Measurements from ENCODE around the gene DSE.
"Not testable (repeated sequence)": the region's sequence is repeated elsewhere in the genome, so short reads cannot be mapped to it uniquely, and the experiment has no call there.

DSE gene

DNA sequence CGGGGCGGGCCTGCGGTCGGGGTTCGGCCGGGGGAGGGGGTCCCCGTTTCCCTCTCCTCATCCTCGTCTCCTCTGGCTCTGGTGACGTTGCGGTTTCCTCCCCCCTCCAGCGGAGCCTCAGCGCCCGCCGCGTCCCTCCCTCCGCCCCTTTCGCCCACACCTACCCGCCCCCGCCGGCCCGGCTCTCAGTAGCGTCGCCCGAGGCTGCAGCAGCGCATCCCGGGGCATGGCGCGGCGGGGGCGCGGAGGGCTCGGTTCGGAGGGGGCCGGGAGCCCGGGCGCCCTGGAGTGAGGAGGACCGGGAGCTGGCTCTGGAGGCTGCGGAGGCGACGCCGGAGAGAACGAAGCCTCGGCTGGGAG lies at the start of gene DSE:
Gene DSE (plus strand): TSS at position 188 of the 360 bp plus-strand sequence. CDS start 28,304 bp downstream, outside the sequence.
- peak; percentile 13 for DNase-seq

DNA sequence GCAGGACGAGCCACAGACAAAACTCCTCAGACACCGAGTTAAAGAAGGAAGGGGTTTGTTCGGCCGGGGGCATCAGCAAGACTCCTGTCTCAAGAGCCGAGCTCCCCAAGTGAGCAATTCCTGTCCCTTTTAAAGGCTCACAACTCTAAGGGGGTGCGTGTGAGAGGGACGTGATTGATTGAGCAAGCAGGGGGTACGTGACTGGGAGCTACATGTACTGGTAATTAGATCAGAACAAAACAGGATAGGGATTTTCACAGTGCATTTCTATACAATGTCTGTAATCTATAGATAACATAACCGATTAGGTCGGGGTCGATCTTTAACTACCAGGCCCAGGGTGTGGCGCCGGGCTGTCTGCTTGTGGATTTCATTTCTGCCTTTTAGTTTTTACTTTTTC lies 48.8 kb upstream of the DSE start:
- not testable (repeated sequence) for DNase-seq

DNA sequence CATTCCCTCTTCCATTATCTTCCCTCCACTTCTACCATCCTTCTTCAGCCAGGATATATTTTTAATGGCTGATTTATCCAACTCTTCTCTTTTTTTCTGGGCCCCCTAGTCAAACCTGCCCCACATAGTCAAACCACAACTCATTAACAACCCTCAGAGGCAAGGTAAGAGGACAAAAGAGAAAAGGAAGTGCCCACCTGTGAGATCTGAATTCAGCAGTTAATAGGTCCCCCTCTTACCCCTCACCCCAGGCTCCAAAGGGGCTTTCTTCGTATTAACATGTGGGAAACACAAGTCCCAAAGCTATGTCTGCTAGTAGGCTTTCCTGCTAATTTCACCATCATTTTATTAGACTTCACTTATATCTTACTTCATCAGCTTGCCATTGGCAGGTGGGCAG lies 46.9 kb upstream of the DSE start:
- DNase-seq: no peak

DNA sequence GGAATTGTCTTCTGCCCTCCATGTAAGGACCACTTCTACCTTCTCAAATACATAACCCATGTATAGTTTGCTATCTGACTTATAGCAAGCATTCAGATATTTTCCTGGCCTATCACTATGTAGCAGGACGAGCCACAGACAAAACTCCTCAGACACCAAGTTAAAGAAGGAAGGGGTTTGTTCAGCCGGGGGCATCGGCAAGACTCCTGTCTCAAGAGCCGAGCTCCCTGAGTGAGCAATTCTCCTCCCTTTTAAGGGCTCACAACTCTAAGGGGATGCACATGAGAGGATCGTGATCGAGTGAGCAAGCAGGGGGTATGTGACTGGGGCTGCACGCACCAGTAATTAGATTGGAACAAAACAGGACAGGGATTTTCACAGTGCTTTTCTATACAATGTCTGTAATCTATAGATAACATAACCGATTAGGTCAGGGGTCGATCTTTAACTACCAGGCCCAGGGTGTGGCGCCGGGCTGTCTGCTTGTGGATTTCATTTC lies 45.1 kb upstream of the DSE start:
- DNase-seq: not testable (repeated sequence)

DNA sequence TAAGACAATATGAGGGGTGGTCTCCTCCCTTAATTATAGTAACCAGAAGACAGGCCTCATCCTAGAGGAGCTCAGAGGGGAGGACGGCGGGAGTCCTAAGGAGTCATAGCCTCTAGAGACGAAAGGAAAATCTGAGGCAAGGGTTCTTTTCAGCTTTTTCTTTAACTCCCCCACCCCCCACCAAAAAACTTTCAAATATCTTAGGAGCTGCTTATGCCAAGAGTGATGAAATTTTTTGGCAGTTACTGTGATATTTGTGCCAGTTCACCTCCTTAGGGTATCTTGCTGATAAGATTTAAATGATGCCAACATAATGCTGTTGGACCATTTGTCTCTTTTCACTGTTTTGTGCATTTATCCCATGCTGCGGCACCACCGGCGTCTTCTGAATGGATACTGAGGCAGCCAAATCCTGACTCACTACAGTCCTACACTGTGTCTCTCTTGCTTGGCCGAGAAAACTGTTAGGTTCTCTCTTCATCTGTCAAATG lies 44.5 kb upstream of the DSE start:
- no peak for DNase-seq

DNA sequence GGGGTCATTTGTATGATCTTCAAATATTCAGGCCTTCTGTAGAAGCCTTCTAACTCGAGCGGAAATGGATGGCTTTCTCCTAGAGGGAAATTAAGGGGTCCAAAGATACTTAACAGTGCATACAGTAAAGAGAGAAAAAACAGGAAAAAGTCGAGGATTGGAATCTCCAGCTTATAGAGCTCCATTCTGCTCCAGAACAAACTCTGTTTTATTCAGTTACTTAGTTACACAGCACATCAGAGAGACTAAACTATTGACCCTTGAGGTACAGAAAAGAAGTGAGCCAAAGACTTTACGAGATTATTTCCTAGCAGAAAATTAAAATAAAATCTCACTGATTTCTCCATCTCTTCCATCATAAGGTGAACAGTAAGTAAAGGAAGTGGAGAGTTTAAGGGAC lies 43.8 kb upstream of the DSE start:
- no peak for DNase-seq

DNA sequence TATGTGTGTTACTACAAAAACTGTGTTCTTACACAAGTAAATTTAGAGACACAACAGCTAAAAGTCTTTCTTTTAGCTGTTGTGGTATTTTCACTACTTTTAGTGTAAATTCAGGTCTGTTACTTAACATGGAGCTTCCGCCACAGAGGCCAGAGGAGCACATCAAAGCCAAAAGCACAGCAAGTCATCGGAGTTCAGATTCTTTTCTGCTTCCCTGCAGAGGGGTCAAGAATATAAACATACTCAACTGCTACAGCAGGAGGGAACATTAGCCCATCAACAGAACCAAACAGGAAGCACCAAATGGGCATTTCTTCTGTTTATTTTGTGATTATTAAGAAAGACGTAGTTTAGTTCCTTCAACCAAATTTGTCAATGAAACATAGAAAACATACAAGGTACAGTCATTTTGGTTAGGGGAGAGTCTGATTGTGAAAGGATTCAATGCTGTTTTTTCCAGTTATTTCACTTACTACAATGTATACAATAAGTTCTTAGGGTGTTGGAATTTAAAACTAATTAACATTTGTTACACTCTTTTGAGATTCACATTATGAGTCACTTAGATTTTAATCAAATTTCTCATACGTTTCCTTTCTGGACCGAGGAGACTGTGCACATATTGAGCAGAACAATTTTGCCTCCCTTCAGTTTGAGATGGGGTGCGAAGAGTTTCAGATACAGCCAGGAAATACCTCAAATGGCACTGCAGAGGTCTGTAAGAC lies 42.8 kb upstream of the DSE start:
- no peak for DNase-seq

DNA sequence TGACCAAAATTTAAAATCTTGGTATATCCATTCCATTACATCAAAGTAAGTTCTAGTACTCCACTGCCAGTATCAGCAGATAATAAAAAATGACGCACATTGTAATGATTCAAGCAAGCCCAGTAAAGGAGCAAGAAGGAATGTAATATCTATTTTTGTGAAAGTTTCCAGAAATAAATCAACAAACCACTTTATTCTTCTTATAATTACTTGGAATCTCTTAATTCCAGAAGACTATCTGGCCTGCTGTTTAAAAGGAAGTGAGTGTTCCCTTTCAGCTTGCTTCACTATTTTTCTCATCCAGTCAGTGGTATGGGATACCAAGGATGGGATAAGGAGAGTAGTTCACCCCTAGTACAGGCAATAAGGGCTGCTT lies 42.2 kb upstream of the DSE start:
- no peak for DNase-seq

DNA sequence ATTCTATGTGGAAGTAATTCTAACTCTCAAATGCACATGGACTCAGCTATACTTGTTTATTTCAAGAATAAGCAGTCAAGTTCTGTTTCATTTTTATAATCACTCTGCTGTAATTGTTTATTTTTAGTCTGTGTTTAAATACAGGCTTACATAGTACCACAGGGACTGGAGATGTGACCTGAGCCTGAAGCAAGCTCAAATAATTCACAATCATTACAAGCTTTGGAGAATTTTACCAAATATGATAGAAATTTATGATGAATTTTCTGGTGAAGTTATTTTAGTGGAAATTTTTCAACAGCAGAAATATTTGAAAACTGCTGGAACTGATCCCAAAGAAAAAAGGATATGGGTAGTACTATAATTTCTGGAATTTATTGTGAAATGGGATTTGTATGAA lies 41.6 kb upstream of the DSE start:
- DNase-seq: no peak

DNA sequence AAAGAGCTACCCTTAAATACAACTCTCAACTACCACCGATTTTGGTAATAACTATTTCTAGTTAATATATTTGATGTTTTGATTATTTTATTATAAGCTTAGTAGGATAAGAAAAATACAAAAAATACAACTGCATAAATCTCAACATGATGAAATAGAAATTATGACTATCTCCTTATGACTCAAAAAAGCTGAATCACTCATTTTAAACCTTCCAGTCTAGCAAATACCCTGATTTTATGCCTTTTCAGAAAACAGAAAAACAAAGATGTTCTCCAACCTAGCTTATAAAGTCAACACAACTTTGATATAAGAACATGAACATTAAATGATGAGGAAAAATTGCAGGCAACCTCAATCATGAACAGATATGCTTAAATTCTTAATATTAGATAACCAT lies 40.2 kb upstream of the DSE start:
- DNase-seq: no peak

DNA sequence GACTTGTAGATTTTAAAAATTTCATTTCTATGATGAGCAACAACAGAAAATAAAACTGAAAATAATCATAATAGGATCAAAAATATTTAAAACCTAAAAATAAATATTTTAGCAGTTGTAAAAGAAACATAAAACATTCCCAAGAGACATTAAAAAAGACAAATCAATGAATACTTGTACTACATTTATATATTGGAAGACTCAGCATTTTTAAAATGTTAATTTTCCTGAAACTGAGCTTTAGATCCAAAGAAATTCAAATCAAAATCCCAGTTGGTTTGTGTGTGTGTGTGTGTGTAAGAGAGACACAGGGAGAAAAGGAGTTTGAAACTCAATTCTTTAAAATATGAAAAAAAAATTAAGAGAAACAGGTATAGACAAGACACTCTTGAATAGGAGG lies 38.7 kb upstream of the DSE start:
- no peak for DNase-seq

DNA sequence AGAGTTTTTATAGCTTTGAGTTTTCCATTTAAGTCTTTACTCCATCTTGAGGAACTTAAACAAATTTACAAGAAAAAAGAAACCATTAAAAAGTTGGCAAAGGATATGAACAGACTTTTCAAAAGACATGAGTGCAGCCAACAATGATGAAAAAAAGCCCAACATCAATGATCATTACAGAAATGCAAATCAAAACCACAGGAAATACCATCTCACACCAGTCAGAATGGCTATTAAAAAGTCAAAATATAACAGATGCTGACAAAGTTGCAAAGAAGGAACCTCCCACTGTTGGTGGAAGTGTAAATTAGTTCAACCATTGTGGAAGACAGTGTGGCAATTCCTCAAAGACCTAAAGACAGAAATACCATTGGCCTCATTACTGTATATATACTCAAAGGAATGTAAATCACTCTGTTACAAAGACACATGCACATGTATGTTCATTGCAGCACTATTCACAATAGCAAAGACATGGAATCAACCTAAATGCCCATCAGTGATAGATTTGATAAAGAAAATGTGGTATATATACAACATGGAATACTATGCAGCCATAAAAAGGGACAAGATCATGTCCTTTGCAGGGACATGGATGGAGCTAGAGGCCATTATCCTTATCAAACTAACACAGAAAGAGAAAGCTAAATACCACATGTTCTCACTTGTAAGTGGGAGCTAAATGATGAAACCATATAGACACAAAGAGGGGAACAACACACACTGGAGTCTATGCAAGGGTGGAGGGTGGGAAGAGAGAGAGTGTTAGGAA lies 35.9 kb upstream of the DSE start:
- DNase-seq: not testable (repeated sequence)

DNA sequence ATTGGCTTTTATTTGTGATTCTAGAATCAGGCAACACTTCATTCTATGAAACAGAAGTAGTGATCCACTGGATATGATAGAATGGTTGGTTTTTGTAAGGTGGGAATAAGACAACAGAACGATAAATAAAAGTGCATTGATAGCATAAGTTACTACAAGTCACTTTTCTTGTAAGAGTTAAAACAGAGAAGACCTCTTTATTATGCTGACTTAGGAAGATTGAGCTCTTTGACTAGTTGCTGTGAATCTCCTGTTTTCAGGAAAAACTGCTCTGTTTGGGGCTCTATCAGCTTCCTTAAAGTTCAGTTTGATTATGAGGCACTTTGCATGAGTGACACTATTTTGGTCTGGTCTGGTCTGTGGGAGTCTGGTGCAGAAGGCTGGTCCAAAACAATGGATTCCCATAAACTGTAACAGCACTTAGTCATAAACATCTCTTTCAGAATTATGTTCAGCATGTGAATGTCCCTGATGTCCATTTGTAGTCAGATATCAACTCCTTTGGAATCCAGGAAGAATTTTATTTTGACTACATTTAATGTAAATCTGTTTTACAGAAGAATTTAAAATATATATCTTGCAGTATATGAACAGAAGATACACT lies 35.0 kb upstream of the DSE start:
- DNase-seq: no peak

DNA sequence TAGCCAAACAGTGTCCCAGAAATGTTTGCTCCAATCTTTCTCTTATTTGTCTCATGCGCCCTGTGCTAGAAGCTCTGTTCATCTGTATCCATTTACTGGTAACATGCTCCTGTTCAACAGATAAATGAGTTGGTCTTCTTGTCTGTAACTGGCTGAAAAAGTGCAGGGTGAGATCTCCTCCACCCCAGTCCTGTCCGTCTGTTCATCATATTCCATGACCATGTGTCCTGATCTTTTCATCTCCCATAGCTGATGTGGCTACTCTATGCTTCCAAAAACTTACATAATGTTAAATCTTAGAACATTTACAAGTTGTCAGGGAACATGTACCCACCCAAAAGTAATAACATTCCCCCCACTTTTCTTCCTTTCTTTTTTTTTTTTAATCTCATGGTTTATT lies 31.8 kb upstream of the DSE start:
- no peak for DNase-seq

DNA sequence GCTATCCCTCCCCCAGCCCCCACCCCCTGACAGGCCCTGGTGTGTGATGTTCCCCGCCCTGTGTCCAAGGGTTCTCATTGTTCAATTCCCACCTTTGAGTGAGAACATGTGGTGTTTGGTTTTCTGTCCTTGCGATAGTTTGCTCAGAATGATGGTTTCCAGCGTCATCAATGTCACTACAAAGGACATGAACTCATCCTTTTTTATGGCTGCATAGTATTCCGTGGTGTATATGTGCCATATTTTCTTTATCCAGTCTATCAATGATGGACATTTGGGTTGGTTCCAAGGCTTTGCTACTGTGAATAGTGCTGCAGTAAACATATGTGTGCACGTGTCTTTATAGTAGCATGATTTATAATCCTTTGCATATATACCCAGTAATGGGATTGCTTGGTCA lies 30.1 kb upstream of the DSE start:
- DNase-seq: not testable (repeated sequence)

DNA sequence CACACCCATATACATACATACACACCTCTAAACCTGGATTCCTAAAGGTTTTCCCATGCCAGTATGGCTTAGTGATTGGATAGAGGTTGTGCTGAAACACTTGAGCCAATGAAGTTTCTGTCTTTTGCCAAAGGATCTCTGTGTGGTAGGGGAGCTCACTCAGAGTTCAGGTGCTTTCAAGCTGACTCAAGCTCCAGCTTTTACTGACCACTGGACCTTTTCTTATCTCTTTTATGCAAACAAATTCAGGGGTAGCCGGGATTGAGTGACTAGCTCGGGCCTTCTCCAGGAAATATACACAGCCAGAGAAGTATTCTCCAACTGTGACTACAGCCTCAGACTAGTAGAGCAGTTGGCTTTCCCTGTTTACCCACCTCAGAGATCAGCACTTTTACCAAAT lies 21.5 kb upstream of the DSE start:
- DNase-seq: no peak

DNA sequence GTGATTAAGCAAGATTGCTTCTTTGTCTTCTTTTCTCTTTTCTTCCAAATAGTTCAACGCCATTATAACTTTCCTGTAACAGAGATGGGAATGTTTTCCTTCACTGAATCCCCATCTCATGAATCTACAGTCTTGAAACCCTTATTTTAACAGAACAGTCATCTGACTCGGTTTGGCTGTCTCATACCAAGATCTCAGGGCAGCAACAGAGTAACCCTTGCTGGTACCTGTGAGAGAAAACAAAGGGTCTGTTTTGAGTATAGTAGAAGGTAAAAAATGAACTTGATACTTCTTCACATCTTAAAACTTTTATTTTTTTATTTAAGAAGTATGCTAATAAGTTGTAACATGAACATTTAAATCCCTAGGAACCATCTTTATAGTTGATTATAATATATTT lies 19.6 kb upstream of the DSE start:
- no peak for DNase-seq

DNA sequence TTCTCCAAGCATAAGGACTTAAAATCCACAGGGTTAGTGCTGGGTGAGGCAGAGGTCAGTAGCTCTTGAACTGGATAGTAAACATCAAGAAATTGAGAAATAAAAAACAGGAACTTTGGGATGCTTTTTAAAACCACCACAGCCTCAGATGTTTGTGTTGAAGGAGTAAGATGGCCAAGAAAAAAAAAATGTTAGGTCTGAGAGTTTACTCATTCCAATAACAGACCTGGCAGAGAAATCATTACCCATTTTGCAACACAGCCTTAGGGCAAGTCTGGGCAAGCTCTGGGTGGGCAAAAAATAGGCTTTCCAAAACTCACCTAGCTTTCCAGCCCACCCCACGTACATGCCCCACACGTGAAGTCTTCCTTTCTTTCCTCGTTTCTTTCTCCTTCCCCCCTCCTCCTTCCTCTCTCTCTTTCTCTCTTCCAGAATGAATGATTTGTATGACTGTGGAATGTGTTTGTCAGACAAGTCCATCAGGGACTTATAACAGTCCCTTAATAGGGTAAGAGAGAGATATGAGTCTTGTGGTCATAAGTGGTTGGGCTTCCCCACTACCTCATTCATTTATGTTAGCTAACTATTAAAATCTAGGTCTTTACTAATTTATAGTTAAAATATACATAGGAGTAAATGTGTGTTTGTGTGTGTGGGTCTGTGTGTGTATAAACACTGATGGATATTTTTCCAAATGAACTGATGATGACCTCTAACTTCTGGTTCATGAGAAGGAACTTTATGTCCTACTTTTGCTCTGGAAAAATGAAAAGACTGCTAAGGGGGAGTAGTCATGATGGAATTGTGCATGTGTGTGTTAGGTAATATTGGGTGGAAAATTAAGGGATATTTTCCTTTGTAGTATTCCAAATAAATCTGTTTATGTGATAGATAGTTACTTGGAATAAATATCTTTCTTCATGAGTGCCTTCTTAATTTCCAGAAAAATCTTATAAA lies 18.0 kb upstream of the DSE start:
- no peak for DNase-seq

DNA sequence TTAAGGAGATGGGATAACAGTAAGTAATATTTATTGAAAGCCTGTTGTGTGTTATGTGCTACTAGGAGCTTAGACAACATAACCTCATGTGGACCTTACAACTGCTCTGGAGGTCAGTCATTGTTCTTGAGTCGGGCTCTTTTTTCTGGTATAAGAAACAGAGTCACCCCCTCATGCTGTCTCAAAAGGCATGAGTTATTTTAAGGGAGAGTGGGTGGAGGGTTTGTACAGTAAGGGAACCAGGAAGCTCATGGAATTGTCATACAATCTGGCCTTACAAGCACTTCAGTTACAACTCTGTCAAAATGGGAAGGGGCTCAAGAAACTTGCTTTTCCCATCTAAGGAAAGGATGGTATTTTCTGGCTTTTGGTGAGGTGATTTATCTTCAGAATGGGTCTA lies 16.5 kb upstream of the DSE start:
- no peak for DNase-seq

DNA sequence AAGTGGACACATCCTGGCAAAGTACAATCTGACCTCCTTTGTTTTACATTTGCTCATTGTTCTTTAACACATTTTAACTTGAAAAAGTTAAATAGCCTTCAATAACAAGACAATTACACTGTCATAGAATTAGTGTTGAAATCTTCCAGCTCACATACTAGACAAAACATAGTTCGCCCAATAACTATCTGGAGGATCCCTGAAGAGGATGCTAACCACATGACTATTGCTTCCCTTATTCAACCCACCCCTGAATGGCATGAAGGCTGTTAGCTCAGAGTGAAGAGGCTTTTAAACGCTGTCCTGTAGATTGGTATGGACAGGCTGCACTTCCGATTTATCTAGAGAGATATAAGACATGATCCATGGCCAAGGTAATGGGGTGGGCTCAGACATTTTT lies 15.0 kb upstream of the DSE start:
- no peak for DNase-seq

DNA sequence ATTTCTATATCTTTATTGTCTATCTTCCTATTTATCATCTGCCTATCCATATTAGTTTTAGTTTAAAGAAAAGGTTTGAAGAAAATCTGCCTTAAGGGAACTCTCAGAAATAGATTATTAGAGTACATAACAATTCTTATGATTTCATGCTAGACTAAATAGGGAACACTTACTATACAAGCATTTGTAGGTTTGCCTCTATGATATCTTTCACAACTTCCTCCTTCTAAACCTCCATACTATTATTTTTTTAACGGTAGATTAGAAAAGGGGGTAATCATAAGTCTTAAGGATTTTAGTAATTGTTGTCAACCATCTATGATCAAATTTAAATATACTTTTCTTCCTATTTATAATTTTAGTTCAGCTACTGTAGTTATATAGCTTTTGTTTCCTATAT lies 11.6 kb upstream of the DSE start:
- DNase-seq: no peak

DNA sequence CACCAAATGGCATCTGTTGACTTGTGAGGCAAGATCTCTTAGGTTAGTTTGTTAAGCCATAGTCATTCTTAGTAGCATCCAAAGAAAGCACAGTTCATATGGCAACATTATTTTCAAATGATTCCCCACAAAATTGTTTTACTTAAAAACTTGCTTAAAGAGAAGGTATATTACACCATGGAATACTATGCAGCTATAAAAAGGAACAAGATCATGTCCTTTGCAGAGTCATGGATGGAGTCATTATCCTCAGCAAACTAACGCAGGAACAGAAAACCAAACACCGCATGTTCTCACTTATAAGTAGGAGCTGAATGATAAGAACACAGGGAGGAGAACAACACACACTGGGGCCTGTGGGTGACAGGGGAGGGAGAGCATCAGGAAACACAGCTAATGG lies 10.9 kb upstream of the DSE start:
- DNase-seq: no peak

DNA sequence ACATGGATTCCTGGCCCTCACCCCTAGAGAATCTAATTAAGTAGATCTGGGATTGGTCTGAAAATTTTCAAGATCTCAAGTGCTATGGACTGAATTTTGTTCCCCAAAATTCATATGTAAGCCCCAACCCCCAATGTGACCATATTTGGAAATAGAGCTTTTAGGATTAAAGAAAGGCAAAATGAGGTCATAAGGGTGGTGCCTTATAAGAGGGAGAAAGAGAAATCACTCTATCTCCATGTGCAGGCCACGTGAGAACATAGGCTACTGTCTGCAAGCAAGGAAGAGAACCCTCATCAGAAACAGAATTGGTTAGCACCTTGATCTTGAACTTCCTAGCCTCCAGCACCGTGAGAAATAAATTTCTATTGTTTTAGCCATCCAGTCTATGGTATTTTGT lies 8.5 kb upstream of the DSE start:
- DNase-seq: no peak
